Activated T-cell treated with anti-CD3 and anti-CD28 coated beads, Interleukin-2, amount 50 U/mL, for 48 hours (primary cell): ENCODE data around the gene APOF.
"Not testable (repeated sequence)": the region's sequence is repeated elsewhere in the genome, so short reads cannot be mapped to it uniquely, and the experiment has no call there.

Source experiments
- DNase-seq, 2 experiments: peaks; one replicate each; pipeline ENCODE4 v3.0.0-alpha.2; 2020

The APOF gene, protein sequence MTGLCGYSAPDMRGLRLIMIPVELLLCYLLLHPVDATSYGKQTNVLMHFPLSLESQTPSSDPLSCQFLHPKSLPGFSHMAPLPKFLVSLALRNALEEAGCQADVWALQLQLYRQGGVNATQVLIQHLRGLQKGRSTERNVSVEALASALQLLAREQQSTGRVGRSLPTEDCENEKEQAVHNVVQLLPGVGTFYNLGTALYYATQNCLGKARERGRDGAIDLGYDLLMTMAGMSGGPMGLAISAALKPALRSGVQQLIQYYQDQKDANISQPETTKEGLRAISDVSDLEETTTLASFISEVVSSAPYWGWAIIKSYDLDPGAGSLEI

DNA sequence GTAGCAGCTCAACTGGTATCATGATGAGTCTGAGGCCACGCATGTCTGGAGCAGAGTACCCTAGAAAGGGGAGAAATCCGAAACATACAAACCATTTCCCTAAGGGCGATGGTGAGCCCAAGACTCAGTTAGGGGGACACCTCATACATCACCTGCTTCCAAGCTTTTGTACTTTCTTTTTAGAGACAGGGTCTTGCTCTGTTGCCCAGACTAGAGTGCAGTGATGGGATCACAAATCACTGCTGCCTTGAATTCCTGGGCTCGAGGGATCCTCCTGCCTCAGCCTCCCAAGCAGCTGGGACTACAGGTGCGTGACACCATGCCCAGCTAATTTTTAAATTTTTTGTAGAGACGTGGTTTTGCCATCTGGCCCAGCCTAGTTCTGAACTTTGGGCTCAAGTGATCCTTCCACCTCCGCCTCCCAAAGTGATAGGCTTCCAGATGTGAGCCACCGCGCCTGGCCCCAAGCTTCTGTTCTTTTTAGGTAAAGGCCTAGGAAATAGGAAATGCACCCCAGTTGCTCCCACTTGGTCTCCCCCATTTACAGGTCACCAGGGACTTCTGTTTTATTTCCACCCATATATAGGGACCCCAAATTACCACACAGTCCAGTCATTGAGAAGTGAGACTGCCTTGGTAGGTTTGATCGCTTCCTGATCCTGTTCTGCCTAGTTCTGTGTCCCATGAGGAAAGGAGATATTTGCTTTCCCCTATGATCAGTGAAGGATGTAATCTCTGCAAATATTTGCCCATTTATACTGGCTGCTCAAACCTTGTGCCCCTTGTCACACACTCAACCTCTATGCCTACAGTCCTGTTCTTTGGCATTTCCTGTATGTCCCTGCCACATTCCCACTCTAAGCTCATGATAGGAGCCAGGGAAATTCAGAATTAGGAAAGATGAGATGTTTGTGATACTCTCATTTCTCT, at the start of gene APOF:
Gene APOF (minus strand): TSS at position 728 of the 930 bp plus-strand sequence. CDS start 112 bp downstream, at position 616.
- DNase-seq: no peak

DNA sequence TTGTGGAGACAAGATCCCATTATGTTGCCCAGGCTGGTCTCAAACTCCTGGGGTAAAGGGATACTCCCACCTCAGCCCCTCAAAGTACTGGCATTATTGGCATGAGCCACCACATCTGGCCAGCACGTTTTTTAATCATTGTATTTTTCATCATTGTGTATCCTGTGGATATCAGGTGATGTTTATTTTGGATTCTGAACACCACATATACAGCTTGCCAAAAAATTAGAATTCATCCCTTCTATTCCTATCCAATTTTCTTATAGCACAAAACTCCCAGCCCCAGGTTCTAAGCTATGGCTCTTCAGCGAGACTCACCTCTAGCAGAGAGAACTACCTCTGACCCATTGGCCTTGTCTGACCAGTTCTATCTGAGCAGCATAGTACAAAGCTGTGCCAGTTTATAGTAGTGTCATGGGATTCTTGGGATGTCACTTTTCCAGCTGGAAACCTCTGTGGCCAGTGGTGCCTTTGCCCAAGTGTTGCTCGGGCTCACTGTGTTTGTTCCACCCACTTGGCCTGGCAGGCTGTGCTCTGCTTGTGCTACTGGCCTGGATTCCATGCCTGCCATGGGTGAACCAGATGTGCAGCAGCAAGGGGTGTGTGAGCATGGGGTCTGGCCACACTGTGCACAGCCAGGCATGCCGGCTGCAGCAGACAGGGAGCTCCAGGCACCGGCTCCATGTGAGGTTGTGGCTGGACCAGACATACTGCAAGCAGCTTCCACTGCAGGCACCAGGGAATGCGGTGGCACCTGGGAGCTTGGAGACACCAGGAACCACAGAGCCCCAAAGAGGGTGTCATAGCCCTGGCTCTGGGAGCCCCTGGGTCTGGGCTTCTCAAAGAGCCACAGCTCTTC, 49.4 kb upstream of the APOF start:
- no peak for DNase-seq

DNA sequence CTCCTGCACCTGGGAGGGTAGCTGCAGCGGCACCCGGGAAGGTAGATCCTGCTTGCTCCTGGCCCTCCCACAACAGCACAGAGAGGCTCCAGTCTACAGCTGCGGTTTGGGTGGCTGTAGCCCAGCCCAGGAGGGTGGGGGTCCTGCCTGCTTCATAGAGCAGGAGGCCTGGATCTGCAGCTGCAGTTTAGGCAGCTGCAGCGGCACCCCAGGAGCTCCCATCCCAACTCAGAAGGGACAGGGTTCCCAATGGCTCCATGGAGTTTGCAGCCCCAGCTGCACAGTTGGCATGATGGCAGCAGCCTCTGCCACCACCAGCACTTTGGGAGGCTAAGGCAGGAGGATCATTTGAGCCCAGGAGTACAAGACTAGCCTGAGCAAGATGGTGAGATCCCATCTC, 48.1 kb upstream of the APOF start:
- DNase-seq: no peak

DNA sequence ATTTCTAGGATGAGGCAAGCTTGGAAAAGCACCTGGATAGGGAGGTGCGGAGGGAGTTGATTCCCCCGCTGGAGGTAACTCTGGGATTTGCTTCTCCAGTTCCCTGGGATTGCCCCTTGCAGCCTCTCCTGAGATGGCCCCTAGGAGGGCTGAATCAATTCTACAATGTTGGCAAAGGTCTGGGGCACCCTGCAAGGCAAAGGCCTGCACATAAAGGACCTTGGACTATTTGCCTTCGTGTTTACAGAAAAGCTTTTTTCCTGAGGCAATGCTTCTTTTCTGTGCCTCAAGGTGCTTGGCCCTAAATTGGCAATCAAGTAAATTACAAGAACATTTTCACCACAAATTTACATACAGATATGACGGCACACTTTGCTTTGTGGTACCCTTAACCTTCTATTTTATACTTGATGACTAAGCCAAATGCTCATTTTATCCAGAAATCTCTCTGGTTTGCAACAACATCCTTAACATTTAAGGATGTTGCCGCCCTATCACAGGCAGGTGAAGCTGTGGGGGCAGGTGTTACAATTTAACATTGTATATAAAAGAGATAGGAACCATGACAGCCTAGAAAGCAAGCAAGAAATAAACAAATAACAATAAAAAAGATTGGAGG, 46.3 kb upstream of the APOF start:
- no peak for DNase-seq

DNA sequence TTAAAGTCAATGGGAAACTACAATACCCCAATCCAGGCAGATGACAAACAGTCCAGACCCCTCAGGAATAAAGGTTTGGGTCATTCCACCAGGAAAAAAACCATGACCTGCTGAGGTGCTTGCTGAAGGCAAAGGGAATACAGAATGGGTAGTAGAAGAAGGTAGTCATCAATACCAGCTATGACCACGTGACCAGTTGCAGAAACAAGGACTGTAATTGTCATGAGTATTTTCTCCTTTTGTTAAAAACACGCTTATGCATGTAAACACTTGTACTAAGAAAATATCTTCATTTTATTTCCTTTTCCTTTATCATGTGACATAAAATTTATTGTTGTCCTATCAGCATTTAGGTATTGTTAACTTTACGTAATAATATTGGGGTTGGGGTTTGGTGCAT, 41.6 kb upstream of the APOF start:
- DNase-seq: not testable (repeated sequence)

DNA sequence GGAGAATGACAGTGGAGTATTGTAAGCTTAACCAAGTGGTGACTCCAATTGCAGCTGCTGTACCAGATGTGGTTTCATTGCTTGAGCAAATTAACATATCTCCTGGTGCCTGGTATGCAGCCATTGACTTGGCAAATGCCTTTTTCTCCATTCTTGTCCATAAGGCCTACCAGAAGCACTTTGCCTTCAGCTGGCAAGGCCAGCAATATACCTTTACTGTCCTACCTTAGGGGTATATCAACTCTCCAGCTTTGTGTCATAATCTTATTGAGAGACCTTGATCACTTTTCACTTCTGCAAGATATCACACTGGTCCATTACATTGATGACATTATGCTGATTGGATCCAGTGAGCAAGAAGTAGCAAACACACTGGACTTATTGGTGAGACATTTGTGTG, 39.0 kb upstream of the APOF start:
- not testable (repeated sequence) for DNase-seq

DNA sequence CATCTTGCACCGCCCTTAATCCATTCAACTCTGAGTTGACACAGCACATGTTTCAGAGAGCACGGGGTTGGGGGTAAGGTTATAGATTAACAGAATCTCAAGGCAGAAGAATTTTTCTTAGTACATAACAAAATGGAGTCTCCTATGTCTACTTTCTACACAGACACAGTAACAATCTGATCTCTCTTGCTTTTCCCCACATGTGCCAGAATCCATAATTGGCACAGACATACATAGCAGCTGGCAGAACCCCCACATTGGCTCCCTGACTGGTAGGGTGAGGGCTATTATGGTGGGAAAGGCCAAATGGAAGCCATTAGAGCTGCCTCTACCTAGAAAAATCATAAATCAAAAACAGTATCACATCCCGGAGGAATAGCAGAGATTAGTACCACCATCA, 38.5 kb upstream of the APOF start:
- DNase-seq: not testable (repeated sequence)

DNA sequence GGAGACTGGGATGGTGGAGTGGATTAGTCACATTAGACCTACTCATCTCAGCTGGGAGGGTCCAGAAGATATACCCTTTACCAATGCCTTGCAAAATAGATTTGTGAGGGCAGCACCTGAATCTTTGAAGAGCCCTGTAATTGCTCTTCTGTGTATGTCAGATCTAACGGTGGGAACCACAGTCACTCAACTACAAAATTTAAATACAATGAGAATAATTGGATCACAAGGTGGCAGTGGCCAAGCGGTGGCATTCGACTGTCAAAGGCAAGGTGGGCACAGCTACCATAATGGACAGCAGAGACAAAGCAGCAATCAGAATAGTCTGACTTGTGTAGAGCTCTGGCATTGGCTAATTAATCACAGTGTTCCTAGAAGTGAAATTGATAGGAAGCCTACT, 36.8 kb upstream of the APOF start:
- DNase-seq: not testable (repeated sequence)

DNA sequence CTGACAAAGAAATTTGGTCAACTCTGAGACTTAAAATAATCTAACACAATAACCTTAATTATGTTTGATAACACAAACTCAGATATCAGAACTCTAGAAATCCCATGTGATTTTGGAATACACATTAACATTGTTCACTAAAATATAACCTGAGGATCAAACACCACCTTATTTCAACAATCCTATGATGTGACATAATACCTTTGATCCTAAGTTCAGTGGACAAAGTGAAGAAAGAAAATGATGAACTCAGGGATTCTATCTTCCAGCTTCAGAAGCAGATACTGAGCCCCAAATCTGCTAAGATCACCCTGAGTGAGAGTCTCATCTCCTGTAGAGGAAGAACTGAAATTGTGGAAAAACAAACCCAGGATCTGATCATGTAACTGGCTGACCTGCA, 35.7 kb upstream of the APOF start:
- DNase-seq: no peak

DNA sequence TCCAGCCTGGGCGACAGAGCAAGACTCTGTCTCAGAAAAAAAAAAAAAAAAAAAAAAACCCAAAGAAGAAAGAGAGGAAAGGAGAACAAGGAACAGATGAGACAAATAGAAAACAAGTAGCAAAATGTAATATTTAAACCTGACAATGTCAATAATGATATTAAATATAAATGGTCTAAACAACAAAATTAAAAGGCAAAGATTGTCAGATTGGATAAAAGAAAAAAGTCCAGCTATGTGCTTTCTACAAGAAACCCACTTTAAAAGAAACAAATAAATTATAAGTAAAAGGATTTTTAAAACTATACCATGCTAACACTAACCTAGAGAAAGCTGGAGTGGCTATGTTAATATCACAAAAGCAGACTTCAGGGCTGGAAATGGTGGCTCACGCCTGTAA, 29.7 kb upstream of the APOF start:
- DNase-seq: no peak

DNA sequence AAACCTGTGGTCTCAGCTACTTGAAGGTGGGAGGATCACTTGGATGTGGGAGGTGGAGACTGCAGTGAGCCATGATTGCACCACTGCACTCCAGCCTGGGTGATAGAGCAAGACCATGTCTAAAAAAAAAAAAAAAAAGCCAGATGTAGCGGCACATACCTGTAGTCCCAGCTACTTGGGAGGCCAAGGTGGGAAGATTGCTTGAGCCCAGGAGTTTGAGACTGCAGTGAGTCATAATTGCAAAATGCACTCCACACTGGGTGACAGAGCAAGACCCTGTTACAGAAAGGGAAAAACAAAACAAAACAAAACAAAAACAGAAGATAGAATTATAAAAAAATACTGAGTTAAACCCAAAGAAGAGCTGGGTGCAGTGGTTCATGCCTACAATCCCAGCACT, 29.1 kb upstream of the APOF start:
- DNase-seq: no peak

DNA sequence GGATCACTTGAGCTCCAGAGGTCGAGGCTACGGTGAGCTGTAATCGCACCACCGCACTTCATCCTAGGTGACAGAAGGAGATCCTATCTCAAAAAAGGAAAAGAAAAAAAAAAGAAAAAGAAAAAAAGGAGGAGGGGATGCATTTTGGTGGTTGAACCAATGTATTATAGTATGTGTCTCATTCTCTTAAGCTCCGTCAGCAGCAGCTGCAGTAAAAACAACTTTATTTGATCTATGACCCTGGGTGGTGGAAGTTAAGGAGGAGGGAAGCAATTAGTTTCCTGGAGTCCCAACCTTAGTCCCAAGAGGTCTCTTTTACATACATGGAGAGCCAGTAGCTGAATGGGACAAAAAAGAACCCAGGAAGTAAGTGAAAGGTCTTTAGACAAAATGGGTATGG, 26.8 kb upstream of the APOF start:
- no peak for DNase-seq

DNA sequence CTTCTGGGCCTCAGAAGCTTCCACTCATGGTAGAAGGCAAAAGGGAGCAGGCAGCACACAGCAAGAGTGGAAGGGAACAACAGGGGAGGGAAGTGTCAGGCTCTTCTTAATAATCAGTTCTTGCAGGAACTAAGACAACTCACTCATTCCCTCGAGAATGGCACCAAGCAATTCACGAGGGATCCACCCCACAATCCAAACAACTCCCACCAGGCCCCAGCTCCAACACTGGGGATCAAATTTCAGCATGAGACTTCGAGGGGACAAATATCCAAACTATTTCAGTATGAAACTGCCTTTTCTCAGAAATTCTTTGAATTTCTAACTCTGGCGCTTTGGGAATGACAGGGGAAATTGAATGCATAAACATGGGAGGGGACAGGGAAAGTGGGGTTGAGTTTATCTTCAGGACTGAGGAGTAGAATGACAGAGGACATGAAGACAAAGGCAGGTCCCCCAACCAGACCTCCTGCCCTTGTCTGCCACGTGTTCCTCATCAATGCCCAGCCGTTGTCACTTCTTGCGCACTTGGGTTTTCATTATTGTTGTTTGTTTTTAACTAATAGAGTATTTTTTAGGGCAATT, 24.6 kb upstream of the APOF start:
- no peak for DNase-seq

DNA sequence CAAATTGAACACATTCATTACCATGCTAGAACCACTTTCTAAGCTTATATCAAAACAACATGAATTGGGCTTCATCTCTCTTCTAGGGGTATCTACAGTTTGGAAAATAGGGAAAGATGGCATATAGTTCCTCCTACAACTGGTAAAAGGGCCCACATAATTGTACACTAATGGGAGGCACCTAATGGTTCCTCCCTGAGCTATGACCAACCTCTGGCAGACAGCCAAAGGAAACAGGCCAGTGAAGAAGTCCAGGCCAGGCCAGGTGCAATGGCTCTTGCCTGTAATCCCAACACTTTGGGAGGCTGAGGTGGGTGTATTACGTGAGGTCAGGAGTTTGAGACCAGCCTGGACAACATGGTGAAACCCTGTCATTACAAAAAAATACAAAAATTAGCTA, 23.2 kb upstream of the APOF start:
- no peak for DNase-seq

DNA sequence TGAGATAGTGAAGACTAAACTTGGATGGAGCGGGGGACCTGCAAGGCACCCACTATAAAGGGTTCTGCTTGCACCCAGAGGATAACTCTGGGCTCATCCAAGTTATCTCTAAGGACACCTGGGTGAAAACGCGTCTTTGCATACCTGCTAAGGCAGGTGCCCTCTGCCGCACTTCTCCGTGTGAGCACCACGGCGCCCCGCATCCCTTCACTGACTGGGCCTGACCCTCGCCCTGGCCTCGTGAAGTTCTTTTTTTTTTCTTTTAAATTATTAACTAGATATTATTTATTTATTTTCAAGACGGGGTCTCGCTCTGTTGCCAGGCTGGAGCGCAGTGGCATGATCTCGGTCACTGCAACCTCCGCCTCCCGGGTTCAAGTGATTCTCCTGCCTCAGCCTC, 20.0 kb upstream of the APOF start:
- DNase-seq: no peak

DNA sequence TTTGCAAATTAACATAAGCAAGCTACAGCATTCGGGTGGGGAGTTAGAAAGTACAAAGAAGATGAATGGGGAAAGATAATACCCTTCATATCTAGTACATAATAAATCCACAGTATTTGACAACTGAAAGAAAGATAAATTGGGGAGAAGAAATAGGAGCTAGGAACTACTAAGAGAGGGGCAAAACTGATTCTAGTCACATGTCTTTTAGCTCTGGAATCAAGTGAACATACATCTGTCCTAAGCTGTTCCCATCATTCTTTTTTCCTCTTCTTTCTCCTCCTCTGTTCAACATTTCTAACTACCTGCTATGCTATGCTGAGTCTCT, 15.3 kb upstream of the APOF start:
- DNase-seq: no peak

DNA sequence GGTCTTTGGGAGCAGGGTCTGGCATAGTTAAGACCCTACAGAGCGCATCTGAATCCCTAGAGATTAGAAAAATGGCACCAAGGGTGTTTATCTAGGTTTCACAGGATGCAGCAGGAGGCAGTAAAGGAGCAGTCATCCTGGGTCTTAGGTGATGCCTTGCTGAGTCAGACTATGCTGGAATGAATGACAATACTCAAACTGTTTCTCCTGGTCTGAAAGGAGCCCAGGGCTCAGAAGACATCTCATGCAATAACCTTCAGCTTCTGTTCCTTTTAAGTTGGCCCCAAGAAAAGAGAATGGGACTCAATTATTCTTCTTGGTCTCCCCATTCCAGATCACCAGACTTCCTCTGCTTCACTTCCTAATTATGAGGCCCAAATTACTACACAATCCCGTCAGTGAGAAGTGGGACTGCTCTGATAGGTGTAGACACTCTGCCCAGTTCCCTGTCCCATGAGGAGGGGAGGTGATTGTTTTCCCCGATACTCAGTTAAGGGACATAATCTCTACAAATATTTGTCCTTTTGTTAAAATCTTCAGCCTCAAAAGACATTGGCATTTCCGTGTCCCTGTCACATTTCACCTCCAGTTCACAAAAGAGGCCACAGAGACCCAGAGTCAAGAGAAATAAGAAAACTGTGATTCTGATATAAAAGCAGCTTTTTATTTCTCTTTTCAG, 14.8 kb upstream of the APOF start:
- no peak for DNase-seq

DNA sequence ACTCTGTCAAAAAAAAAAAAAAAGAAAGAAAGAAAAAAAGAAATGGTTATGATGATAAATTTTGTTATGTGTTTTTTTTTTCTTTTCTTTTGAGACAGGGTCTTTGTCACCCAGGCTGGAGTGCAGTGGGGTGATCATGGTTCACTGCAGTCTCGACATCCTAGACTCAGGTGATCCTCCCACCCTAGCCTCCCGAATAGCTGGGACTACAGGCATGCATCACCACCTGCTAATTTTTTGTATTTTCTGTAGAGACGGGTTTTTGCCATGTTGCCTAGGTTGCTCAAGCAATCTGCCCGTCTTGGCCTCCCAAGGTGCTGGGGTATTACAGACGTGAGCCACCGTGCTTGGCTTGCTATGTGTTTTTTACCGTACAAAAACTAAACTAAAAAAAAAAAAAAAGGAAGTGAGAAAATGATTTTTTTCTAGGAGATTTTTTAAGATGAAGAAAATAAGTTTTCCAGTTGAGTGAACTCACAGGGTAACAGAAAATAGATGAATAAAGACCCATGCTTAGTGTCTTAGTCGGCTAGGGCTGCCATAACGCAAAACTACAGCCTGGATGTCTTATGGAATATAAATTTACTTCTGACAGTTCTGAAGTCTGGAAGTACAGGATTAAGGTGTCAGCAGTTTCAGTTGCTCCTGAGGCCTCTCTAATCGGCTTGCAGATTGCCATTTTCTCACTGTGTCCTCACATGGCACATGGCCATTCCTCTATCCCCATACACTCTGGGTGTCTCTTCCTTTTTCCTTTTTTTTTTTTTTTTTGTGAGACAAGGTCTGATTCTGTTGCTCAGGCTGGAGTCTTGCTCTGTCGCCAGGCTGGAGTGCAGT, 13.2 kb upstream of the APOF start:
- DNase-seq: no peak

DNA sequence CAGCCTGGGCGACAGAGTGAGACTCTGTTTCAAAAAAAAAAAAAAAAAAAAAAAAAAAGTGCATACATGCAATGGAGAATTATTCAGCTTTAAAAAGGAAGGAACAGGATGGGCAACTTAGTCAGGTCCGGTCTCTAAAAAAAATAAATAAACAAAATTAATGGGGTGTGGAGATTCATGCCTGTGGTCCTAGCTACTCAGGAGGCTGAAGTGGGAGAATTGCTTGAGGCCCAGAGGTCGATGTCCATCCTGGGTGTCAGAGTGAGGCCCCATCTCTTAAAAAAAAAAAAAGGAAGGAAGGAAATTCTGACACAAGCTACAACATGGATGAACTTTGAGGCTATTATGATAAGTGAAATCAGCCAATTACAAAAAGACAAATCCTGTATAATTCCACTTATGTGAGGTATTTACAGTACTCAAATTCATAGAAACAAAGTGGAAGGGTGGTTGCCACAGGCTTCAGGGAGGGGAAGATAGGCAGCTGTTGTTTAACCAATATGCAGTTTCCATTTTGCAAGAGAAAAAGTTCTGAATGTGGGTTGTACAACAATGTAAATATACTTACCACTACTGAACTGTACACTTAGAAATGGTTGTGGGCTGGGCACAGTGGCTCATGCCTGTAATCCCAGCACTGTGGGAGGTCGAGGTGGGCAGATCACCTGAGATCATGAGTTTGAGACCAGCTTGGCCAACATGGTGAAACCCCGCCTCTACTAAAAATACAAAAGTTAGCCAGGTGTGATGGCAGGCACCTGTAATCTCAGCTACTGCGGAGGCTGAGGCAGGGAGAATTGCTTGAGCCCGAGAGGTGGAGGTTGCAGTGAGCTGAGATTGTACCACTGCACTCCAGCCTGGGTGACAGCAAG, 12.3 kb upstream of the APOF start:
- no peak for DNase-seq

DNA sequence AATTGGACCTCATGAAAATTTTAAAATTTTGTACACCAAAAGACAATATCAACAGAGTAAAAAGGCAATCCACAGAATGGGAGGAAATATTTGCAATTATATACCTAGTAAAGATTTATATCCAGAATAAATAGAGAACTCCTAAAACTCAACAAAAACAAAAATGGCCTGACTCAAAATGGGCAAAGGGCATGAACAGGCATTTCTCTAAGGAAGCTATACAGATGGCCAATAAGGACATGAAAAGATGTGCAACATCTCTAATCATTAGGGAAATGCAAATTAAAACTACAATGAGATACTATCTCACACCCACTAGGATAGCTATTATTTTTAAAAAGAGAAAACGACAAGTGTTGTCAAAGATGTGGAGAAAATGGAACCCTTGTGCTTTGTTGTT, 10.9 kb upstream of the APOF start:
- DNase-seq: no peak
